Esophagus muscularis mucosa (tissue), 4 donors: ENCODE measurements around the gene GPR84. TPM values are rescaled to one million over a fixed set of nuclear protein-coding genes. Genes with fewer than 3 reads are reported as not detected.

Experiments
- DNase-seq: peaks from one replicate; pipeline ENCODE4 v3.0.0-alpha.2; 2017; ENCODE audit errors: extremely low spot score
- H3K27ac ChIP-seq, 4 donors: fragments of 200-600 bp; sonication (generic); replicated peaks in 1 of 4; 1 replicate in 3 of 4; 2 replicates in 1 of 4; pipeline ENCODE4 v1.5.1; 2016 to 2019; ENCODE audit warnings: mild to moderate bottlenecking in 1 of 4
- H3K27me3 ChIP-seq, 4 donors: fragments of 200-600 bp; sonication (generic); one replicate each; pipeline versions ENCODE4 v1.5.1 to v1.6.0; 2016 to 2019
- H3K36me3 ChIP-seq, 4 donors: fragments of 200-600 bp; sonication (generic); one replicate each; pipeline ENCODE4 v1.5.1; 2016 to 2019
- H3K4me1 ChIP-seq, 4 donors: fragments of 200-600 bp; sonication (generic); one replicate each; pipeline ENCODE4 v1.5.1; 2016 to 2019
- H3K4me3 ChIP-seq, 4 donors: fragments of 200-600 bp; sonication (generic); 1 replicate in 2 of 4; 2 replicates in 2 of 4; pipeline ENCODE4 v1.5.1; 2016 to 2019; ENCODE audit warnings: mild to moderate bottlenecking in 4 of 4, moderate library complexity in 1 of 4
- H3K9me3 ChIP-seq, 4 donors: fragments of 200-600 bp; sonication (generic); 1 replicate in 3 of 4; 2 replicates in 1 of 4; pipeline ENCODE4 v1.5.1; 2016 to 2019
- EP300 ChIP-seq: sonication (generic); formaldehyde crosslinking; IDR thresholded peaks from one replicate; pipeline ENCODE4 v1.6.1; 2017; ENCODE audit warnings: antibody characterized with exemption
- POLR2A ChIP-seq: fragments of 450-650 bp; IDR thresholded peaks from one replicate; pipeline ENCODE4 v1.6.1; 2017; ENCODE audit warnings: antibody characterized with exemption, moderate library complexity, mild to moderate bottlenecking, low read depth
- POLR2AphosphoS5 ChIP-seq, 2 donors: sonication (generic); formaldehyde crosslinking; IDR thresholded peaks; one replicate each; pipeline ENCODE4 v1.6.1; 2017; ENCODE audit warnings: antibody characterized with exemption in 2 of 2
- WGBS: methylation state at CpG from one replicate; pipeline ENCODE4 v1.1.5; 2018; 5-methylcytosine and 5-hydroxymethylcytosine counted together
- intact Hi-C: fragments of 100-400 bp; cut with DNase I; formaldehyde crosslinking; loops from one replicate; pipeline ENCODE4 v1.15.1; 2023
- total RNA-seq, 4 donors: library from RNA; depleted of rRNA; stranded (reverse); fragments of >200 nt; gene quantifications; one replicate each; pipeline versions ENCODE4 v1.1.0 to v1.2.1, GENCODE V29; 2016
- TF ChIP-seq, protein P1 (sequence below), 3 experiments: fragments of 200-600 bp in 2 of 3; fragments of 450-650 bp in 1 of 3; sonication (generic) in 2 of 3; IDR thresholded peaks; one replicate each; pipeline ENCODE4 v1.5.1; 2017 to 2019; ENCODE audit warnings: antibody characterized with exemption in 3 of 3, mild to moderate bottlenecking in 2 of 3, moderate library complexity in 1 of 3

Gene GPR84
- under 1 TPM in 1 of 4 donors, not detected in 3; 0.66 TPM for total RNA-seq

DNA sequence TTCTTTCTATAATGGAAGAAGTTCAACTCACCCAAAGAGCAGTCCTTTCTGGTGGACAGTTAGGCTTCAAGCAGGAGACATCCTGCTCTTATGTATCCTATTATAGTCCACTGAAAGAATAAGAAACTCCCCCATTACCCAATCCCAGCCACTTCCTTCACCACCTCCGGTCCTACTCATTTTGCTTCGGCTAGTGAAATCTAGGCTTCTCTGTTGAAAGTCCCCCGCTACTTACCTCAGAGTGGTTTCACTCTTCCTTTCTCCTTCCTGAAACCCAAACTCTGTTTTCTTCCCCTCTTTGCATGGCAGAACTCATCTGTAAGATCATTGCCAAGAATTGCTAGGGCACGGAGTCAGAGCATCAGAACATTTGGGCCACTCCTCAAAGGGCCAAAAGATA lies at the start of gene GPR84:
TSS of gene GPR84 (minus strand) at position 74 of the 400 bp plus-strand sequence. CDS start 635 bp downstream, outside the sequence.
- no peak within 1 kb of the TSS for H3K27ac ChIP-seq
- no peak for TF ChIP-seq POLR2A
- TF ChIP-seq, protein P1, sequence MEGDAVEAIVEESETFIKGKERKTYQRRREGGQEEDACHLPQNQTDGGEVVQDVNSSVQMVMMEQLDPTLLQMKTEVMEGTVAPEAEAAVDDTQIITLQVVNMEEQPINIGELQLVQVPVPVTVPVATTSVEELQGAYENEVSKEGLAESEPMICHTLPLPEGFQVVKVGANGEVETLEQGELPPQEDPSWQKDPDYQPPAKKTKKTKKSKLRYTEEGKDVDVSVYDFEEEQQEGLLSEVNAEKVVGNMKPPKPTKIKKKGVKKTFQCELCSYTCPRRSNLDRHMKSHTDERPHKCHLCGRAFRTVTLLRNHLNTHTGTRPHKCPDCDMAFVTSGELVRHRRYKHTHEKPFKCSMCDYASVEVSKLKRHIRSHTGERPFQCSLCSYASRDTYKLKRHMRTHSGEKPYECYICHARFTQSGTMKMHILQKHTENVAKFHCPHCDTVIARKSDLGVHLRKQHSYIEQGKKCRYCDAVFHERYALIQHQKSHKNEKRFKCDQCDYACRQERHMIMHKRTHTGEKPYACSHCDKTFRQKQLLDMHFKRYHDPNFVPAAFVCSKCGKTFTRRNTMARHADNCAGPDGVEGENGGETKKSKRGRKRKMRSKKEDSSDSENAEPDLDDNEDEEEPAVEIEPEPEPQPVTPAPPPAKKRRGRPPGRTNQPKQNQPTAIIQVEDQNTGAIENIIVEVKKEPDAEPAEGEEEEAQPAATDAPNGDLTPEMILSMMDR (IDR thresholded peaks at IDR 0.05) = no peak
- TF ChIP-seq EP300 = no peak
- TF ChIP-seq POLR2AphosphoS5 (IDR thresholded peaks at IDR 0.05) = no peak
- H3K9me3 ChIP-seq = no peaks in the 10 kb centered on the region
- intact Hi-C loops = loop anchor here (5.0 to 10.0 kb wide), 4 partner anchors 37 to 350 kb away; partner anchors contain the start of gene COPZ1
- no peaks in the 10 kb centered on the region for H3K27me3 ChIP-seq
- no peaks in the 10 kb centered on the region for H3K36me3 ChIP-seq
- H3K4me1 ChIP-seq = peaks cover 23 to 35% (median 29%) of the 10 kb centered on the region in 4 donors
- H3K4me3 ChIP-seq = no peak within 1 kb of the TSS
- 72% methylated on average over 4 of the region's 4 CpGs for WGBS
- no peak for DNase-seq

DNA sequence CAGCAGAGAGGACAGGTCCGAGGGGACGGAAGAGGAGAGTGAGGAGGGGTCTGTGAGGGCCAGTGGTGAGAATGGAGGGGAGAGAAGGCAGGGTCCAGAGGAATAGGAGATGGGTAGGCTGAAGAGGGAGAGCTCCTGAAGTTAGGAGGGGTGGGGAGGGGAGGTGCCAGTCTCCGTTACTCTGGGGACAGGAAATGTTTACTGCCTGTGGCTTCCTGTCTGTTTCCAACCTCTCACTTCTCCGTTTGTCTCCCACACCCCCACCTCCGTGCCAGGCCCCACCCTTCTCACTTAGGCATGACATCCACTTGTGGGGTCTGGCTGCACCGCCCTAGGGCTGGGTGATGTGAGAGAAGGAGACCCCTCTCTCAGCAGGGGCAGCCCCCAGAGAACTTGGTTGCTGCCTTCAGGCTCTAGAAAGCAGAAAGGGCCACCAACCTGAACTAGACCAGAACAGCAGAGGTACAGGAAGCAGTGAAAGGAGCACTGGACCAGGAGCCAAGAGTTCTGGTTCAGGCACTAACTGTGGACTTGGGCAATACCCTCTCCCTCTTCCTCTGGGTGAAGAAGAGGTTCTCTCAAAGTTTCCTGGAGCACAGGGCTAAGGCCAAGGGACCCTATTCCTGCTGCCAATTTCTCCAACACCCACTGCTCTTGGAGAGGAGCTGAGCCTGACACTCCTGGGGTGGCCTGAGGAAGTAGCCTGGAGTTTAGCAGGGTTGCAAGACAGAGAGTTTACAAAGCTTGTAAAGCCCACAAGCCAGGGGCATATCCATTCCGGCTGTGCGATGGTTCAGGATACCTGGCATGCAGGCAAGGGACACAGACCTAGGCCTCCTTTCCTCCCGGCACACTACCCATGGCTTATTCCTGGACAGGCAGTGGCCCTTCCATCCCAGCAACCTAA lies 49.3 kb upstream of the GPR84 start:
- Histone ChIP-seq H3K9me3 (no peaks in the 10 kb centered on the region), H3K4me1 (peaks cover 69 to 93% (median 90%) of the 10 kb centered on the region in 4 donors), H3K4me3 (peak overlapping the region; percentile 80 to 96 (median 91)), H3K27ac (peak overlapping the region; percentile 72 to 97 (median 94)), H3K27me3 (no peaks in the 10 kb centered on the region), H3K36me3 (peaks cover 21 to 47% (median 35%) of the 10 kb centered on the region in 4 donors)
- no peak for DNase-seq
- WGBS = 35% methylated on average over 9 of the region's 9 CpGs
- TF ChIP-seq EP300 (no peak), POLR2AphosphoS5 (IDR thresholded peaks at IDR 0.05) (peak; percentile 18 to 25)
- intact Hi-C loops = no loop called here

DNA sequence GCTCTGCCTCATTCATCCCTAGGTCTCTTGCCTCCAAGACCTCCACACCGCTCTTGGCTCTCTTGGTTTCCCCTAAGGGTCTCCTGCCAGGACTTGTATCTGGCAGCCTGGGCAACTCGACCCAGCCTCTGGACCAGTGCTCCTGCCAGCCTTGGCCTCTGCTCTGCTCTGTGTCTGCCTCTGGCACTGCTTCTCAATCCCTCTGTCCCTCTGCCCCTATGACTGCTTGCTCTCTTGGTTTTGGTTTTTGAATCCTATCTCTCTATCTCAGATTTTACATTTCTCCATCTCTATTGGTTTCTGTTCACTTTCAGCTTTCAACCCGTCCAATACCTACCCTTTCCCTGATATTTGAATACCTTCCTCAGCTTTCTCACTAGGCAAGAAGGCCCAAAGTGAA lies 48.5 kb upstream of the GPR84 start:
- Histone ChIP-seq H3K4me1 (peaks cover 76 to 100% (median 97%) of the 10 kb centered on the region in 4 donors), H3K9me3 (no peaks in the 10 kb centered on the region), H3K4me3 (peak overlapping the region; percentile 80 to 96 (median 91)), H3K27me3 (no peaks in the 10 kb centered on the region), H3K36me3 (peaks cover 27 to 54% (median 42%) of the 10 kb centered on the region in 4 donors), H3K27ac (peak overlapping the region; percentile 72 to 97 (median 94))
- TF ChIP-seq, protein P1 (IDR thresholded peaks at IDR 0.05) = no peak
- no peak for TF ChIP-seq POLR2AphosphoS5 (IDR thresholded peaks at IDR 0.05)
- WGBS = 64% methylated on average over 3 of the region's 3 CpGs
- intact Hi-C loops = no loop called here
- no peak for DNase-seq

DNA sequence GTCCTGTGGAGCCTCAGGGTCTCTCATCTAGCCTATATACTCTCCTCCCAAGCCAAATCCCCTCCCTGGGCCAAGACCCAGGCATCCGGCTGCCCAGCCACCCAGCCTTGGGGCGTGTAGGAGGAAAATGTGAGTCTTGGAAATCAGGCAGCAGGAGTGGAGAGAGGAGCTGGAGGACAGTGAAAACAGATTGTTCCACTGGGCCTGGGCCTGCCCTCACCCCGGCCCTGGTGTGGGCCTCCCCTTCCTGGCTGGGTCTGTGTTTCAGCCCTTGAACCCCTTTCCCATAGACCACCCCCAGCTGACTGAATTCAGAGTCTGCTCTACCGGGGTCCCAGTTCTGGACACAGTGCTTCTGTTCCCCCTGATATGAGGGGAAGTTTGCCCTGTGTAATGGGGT lies 48.1 kb upstream of the GPR84 start:
- no peaks in the 10 kb centered on the region for H3K27me3 ChIP-seq
- peak overlapping the region; percentile 72 to 97 (median 94) for H3K27ac ChIP-seq
- no peak for DNase-seq
- intact Hi-C loops = no loop called here
- H3K36me3 ChIP-seq = peaks cover 31 to 59% (median 46%) of the 10 kb centered on the region in 4 donors
- H3K4me3 ChIP-seq = peak overlapping the region; percentile 80 to 96 (median 91)
- no peak for TF ChIP-seq POLR2A
- TF ChIP-seq, protein P1 (IDR thresholded peaks at IDR 0.05) = no peak
- no peak for TF ChIP-seq POLR2AphosphoS5 (IDR thresholded peaks at IDR 0.05)
- no peak for TF ChIP-seq EP300
- WGBS = 44% methylated on average over 4 of the region's 4 CpGs
- no peaks in the 10 kb centered on the region for H3K9me3 ChIP-seq
- peaks cover 81 to 100% (median 97%) of the 10 kb centered on the region in 4 donors for H3K4me1 ChIP-seq
